Skeletal muscle cell (primary cell): ENCODE data around the gene NCAPD3.
"Not testable (repeated sequence)": the region's sequence is repeated elsewhere in the genome, so short reads cannot be mapped to it uniquely, and the experiment has no call there.

ENCODE experiments used
- DNase-seq: peaks from one replicate; pipeline ENCODE4 v3.0.0-alpha.2; 2010; ENCODE audit warnings: low read depth
- H3K4me3 ChIP-seq: 2 replicates; pipeline ENCODE4 v1.5.1; 2011; ENCODE audit warnings: low read depth, mild to moderate bottlenecking, control low read depth, low read length, moderate library complexity

Gene NCAPD3, protein sequence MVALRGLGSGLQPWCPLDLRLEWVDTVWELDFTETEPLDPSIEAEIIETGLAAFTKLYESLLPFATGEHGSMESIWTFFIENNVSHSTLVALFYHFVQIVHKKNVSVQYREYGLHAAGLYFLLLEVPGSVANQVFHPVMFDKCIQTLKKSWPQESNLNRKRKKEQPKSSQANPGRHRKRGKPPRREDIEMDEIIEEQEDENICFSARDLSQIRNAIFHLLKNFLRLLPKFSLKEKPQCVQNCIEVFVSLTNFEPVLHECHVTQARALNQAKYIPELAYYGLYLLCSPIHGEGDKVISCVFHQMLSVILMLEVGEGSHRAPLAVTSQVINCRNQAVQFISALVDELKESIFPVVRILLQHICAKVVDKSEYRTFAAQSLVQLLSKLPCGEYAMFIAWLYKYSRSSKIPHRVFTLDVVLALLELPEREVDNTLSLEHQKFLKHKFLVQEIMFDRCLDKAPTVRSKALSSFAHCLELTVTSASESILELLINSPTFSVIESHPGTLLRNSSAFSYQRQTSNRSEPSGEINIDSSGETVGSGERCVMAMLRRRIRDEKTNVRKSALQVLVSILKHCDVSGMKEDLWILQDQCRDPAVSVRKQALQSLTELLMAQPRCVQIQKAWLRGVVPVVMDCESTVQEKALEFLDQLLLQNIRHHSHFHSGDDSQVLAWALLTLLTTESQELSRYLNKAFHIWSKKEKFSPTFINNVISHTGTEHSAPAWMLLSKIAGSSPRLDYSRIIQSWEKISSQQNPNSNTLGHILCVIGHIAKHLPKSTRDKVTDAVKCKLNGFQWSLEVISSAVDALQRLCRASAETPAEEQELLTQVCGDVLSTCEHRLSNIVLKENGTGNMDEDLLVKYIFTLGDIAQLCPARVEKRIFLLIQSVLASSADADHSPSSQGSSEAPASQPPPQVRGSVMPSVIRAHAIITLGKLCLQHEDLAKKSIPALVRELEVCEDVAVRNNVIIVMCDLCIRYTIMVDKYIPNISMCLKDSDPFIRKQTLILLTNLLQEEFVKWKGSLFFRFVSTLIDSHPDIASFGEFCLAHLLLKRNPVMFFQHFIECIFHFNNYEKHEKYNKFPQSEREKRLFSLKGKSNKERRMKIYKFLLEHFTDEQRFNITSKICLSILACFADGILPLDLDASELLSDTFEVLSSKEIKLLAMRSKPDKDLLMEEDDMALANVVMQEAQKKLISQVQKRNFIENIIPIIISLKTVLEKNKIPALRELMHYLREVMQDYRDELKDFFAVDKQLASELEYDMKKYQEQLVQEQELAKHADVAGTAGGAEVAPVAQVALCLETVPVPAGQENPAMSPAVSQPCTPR (N-terminal part only)

GRCh38 chr11:134223836-134224709 is at the start of gene NCAPD3, which contains the start of gene VPS26B:
Gene NCAPD3 (minus strand): TSS chr11:134223967. CDS start chr11:134223926, 41 bp downstream.
Gene VPS26B (plus strand): TSS chr11:134224671. CDS start chr11:134225123, 452 bp downstream.
- peak within 1 kb of the TSS; percentile 93 for H3K4me3 ChIP-seq
- peak; percentile 80 for DNase-seq

DNA sequence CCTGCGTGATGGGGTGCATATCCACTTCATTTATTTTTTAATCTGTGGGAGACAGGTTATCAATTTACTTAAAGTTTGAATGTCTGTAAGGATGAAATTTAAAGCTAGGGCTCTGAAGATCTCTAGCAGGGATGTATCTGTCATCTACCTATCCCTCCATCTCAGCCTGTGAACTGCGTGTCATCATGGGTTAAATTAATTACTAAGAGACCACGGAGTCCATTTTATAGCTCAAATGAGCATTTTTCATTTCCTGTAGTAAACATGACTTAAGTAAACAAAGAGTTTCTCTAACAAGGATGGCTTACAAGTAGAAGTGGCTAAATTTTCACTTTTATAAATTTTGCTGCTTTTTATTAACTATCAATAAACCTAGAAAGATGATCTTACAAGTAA is 49.5 kb upstream of the NCAPD3 start:
- H3K4me3 ChIP-seq, result no peak overlapping the region
- DNase-seq, result no peak

DNA sequence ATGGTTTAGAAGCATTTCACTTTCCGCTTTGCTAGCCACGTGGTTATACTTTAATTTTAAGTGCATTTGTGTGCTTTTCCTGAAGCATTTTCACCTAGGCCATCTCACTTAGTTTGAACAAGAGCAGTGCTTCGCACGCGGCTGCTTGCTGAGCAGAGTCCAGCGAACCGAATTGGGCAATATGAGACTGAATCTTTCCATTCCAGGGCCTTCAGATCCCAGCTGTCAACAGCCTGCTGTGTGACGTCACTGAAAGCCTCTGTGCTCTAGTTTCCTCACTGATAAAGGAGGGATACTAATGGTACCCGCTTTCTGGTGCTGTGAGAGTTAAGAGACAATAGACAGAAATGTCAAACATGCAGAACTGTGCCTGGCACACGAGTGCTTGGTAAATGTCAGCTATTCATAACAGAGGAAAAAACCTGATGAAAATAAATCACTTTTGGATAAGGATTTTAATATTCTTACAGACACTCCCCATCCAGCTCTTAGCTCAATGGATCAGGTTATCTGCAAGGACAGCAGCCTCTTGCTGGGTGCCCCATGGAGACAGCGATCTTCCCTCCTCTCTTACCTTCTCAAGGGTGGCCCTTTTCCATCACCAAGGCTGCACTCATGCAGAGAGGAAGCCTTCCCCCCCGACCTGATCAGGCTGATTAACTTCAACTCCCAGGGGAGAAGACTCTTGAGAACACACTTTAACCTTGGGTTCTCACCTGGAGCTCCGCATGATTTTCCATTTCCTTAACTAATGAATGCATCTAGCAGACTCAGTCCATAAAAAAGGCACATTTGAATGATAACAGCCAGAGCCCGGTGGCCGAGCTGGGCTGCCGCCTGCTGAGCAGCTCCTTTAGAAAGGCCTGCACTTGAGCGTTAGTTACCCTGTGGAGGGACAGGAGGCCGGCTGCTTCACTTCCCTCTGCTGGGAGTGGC is 48.9 kb upstream of the NCAPD3 start:
- H3K4me3 ChIP-seq, result no peak overlapping the region
- DNase-seq, result peak; percentile 25

- no peak for DNase-seq
- no peak overlapping the region for H3K4me3 ChIP-seq
Observed at GRCh38 chr11:134271978-134272377, 48.2 kb upstream of the NCAPD3 start.

DNA sequence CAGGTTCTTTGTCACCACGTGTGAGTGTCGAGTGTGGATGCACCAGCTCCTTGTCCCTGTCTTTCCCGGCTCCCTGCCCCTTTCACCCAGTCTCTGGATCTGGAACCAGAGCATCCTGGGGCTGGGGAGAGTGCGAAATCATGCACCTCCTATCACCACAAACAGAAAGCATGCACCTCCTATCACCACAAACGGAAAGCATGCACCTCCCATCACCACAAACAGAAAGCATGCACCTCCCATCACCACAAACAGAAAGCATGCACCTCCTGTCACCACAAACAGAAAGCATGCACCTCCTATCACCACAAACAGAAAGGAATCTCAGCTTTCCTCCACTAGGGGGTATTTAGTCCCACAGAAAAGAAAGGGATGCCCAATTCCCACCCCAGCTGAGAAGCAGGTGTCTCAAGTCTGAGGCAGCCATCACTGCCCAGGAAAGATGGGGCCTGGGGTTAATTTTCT is 46.5 kb upstream of the NCAPD3 start:
- no peak for DNase-seq

DNA sequence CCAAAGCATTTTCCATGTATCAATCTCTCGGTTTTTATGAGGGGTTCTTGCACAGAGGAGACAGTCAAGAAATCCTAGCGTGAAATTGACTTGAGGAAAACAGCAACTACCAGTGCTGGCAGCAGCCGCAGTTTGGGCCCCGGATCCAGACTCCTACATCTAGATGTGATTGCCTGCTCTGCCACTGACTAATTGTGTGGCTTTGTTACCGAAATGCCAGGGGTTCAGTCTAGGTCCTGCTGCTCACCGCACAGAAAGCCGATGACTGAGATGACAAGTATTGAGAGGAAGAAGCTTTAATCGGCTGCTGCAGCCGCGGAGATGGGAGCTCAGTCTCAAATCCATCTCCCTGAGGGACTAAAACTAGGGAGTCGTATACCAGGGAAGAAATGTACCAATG is 44.2 kb upstream of the NCAPD3 start:
- no peak overlapping the region for H3K4me3 ChIP-seq

More for the DNA sequence above, 46.5 kb upstream of the NCAPD3 start:
- H3K4me3 ChIP-seq, result no peak overlapping the region

DNA sequence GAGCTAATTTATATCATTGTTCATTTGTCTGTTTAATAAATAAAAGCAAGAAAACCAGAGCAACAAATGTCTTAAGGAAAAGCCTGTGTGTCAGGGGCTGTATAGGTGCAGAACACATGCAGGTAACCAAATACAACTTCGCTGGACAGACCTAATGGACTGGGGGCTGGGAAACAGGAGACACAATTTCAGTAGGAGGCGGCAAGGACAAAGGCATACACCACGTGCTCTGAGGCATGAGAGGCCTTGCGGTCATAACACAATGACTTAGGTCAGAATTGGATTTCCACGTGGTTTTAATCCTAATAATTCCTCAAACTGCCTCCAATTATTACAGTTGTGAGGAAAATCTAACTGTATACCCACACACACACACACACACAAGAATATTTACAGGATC is 43.7 kb upstream of the NCAPD3 start:
- H3K4me3 ChIP-seq, result no peak overlapping the region
- DNase-seq, result no peak

More for the DNA sequence above, 44.2 kb upstream of the NCAPD3 start:
- DNase-seq, result no peak

DNA sequence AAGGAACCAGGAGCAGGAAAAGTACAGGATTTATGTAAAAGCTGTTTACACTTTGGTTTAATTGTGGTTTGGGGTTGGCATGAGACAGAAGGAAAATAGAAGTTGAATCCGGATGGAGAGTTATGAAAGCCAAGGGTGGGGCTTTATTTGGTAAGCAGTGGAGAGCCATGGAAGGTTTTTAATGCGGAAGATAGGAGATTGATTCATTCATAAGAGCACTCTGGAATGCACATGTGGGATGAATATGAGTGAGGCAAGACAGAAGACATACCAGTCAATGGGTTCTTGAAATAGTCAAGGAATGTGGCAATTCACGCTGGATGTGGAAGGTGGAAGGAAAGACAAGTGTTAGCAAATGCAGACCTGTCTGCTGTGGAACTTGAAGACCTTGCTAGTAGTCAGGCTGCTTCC is 43.1 kb upstream of the NCAPD3 start:
- peak; percentile 27 for DNase-seq
- H3K4me3 ChIP-seq, result no peak overlapping the region

DNA sequence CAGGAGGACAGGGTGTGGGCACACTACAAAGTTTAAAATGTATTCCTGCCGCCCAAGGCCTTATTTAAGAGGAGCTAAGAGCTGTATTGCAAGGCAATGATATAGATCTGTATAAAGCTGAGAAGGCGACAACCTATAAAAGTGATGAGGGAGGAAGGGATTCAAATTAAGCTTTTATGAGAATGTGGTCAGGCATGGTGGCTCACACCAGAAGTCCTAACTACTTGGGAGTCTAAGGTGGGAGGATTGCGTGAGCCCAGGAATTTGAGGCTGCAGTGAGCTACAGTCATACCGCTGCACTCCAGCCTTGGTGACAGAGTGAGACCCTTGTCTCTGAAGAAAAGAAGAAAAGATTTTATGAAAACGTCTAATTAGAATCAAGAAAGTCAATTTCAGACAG is 42.7 kb upstream of the NCAPD3 start:
- no peak overlapping the region for H3K4me3 ChIP-seq
- DNase-seq, result no peak

- H3K4me3 ChIP-seq, result no peak overlapping the region
- no peak for DNase-seq
Observed at GRCh38 chr11:134264966-134265764, 41.4 kb upstream of the NCAPD3 start.

- H3K4me3 ChIP-seq, result no peak overlapping the region
- peak; percentile 27 for DNase-seq
Observed at GRCh38 chr11:134261626-134262488, 38.1 kb upstream of the NCAPD3 start.

DNA sequence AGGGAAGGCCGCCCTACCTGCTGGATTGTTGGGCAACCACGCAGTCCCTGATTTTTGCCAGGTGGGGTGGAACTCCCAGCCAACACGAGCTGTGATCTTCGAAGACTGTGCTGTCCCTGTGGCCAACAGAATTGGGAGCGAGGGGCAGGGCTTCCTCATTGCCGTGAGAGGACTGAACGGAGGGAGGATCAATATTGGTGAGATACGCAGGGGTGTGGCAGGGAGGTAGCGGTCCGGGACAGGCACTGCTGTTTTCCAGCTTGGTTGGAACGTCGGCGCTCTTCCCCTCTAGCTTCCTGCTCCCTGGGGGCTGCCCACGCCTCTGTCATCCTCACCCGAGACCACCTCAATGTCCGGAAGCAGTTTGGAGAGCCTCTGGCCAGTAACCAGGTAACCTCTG is 37.2 kb upstream of the NCAPD3 start:
- DNase-seq, result no peak
- H3K4me3 ChIP-seq, result no peak overlapping the region

GRCh38 chr11:134260503-134260902 is 36.7 kb upstream of the NCAPD3 start:
- no peak overlapping the region for H3K4me3 ChIP-seq
- DNase-seq, result no peak

DNA sequence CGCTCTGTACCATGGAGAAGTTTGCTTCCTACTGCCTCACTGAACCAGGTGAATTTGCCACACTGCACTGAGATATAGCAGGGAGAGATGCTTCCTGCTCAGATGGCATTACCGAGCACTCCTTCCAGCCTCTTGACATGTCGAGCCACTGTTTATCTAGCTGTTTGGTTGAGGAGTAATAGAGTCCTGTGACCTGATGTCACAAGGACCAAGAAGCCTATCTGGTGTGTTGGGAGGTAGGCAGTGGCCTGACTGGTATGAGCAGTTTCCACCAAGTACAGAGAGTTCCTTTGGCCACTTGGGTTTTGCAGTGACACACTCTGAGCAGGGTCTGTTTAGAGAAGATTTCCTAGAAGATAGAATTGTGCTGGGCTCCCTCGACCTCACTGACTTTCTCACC is 34.8 kb upstream of the NCAPD3 start:
- H3K4me3 ChIP-seq, result no peak overlapping the region
- no peak for DNase-seq

DNA sequence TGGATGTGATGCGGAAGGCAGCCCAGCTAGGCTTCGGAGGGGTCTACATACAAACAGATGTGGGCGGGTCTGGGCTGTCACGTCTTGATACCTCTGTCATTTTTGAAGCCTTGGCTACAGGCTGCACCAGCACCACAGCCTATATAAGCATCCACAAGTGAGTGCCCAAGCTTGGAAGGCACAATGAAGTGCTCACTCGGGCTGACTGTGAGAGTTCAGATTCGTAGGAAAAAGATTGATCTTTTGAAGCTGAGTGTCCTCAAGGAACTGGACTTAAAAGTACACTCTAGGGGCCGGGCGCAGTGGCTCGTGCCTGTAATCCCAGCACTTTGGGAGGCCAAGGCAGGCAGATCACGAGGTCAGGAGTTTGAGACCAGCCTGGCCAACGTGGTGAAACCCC is 33.3 kb upstream of the NCAPD3 start:
- no peak overlapping the region for H3K4me3 ChIP-seq
- DNase-seq, result no peak

- DNase-seq, result not testable (repeated sequence)
Observed at GRCh38 chr11:134255184-134255561, 31.4 kb upstream of the NCAPD3 start.

More at GRCh38 chr11:134255184-134255561, 31.4 kb upstream of the NCAPD3 start:
- not testable (repeated sequence) for H3K4me3 ChIP-seq
